HG03439 (cell line): ENCODE measurements around the gene MACROH2A2.

Experiments
- ATAC-seq: cut with Tn5 transposase; IDR thresholded peaks from one replicate; pipeline ENCODE4 v1.9.1; 2021; ENCODE audit warnings: mild to moderate bottlenecking, moderate library complexity; ENCODE audit not compliant: unreplicated experiment

Gene MACROH2A2

GRCh38 chr10:70125918-70126552 is 73.4 kb downstream of the MACROH2A2 start:
- no peak for ATAC-seq

- no peak for ATAC-seq
These were observed 74.2 kb downstream of the MACROH2A2 start for GRCh38 chr10:70126700-70127395.

- no peak for ATAC-seq
These were observed 78.4 kb downstream of the MACROH2A2 start for GRCh38 chr10:70130878-70131559.

GRCh38 chr10:70131560-70131937 is 78.9 kb downstream of the MACROH2A2 start:
- ATAC-seq = no peak

- ATAC-seq = peak; percentile 61
These were observed 79.7 kb downstream of the MACROH2A2 start, which contains the start of gene AIFM2 for GRCh38 chr10:70132098-70133029. TSS of gene AIFM2 (minus strand) at chr10:70132825. CDS start at chr10:70124084, 8,741 bp downstream.

GRCh38 chr10:70135046-70135445 is 82.4 kb downstream of the MACROH2A2 start:
- ATAC-seq = no peak

- ATAC-seq = no peak
These were observed 83.0 kb downstream of the MACROH2A2 start for GRCh38 chr10:70135684-70136083.

- no peak for ATAC-seq
These were observed 84.5 kb downstream of the MACROH2A2 start for GRCh38 chr10:70137135-70137534.

- ATAC-seq = no peak
These were observed 85.6 kb downstream of the MACROH2A2 start for GRCh38 chr10:70137927-70138883.

GRCh38 chr10:70139151-70139996 is 86.7 kb downstream of the MACROH2A2 start:
- ATAC-seq = no peak

GRCh38 chr10:70139997-70140250 is 87.3 kb downstream of the MACROH2A2 start:
- no peak for ATAC-seq

- no peak for ATAC-seq
These were observed 87.7 kb downstream of the MACROH2A2 start for GRCh38 chr10:70140297-70140696.

GRCh38 chr10:70142555-70142954 is 89.9 kb downstream of the MACROH2A2 start:
- ATAC-seq = no peak

- no peak for ATAC-seq
These were observed 91.9 kb downstream of the MACROH2A2 start for GRCh38 chr10:70144372-70145110.

GRCh38 chr10:70145166-70145665 is 92.6 kb downstream of the MACROH2A2 start:
- ATAC-seq = peak; percentile 19

GRCh38 chr10:70145666-70146488 is 93.2 kb downstream of the MACROH2A2 start:
- peak; percentile 54 for ATAC-seq

- ATAC-seq = peak; percentile 91
These were observed 94.0 kb downstream of the MACROH2A2 start, which contains the start of gene TYSND1 for GRCh38 chr10:70146489-70147258. TSS of gene TYSND1 (minus strand) at chr10:70146700. CDS start at chr10:70146586, 114 bp downstream.
